GM23248 (cell line): ENCODE results near the gene POPDC3. TPM values are rescaled to one million over a fixed set of nuclear protein-coding genes. Genes with fewer than 3 reads are reported as not detected.

Experiments
- DNase-seq: peaks from one replicate; pipeline ENCODE4 v3.0.0-alpha.2; 2015
- H2AFZ ChIP-seq: fragments of 200-600 bp; sonication (generic); 2 replicates; pipeline ENCODE4 v1.6.1; 2016; ENCODE audit warnings: antibody characterized with exemption
- H3F3A ChIP-seq: fragments of 200-600 bp; sonication (generic); 2 replicates; pipeline ENCODE4 v1.6.1; 2016; ENCODE audit warnings: mild to moderate bottlenecking, antibody characterized with exemption, mixed run types; ENCODE audit not compliant: insufficient read depth
- H3K27ac ChIP-seq: fragments of 200-600 bp; sonication (generic); 2 replicates; pipeline ENCODE4 v1.5.1; 2016; ENCODE audit warnings: mild to moderate bottlenecking
- H3K27me3 ChIP-seq: fragments of 200-600 bp; sonication (generic); replicated peaks from 2 replicates; pipeline ENCODE4 v1.6.1; 2016; ENCODE audit warnings: mild to moderate bottlenecking; ENCODE audit not compliant: insufficient read depth
- H3K36me3 ChIP-seq: fragments of 200-600 bp; sonication (generic); 2 replicates; pipeline ENCODE4 v1.6.1; 2016; ENCODE audit warnings: low read depth, mild to moderate bottlenecking
- H3K4me1 ChIP-seq: fragments of 200-600 bp; sonication (generic); 2 replicates; pipeline ENCODE4 v1.6.1; 2016; ENCODE audit warnings: mild to moderate bottlenecking; ENCODE audit not compliant: insufficient read depth
- H3K4me2 ChIP-seq: fragments of 200-600 bp; sonication (generic); one replicate; pipeline ENCODE4 v1.6.1; 2016; ENCODE audit warnings: mild to moderate bottlenecking; ENCODE audit not compliant: unreplicated experiment
- H3K4me3 ChIP-seq: fragments of 200-600 bp; sonication (generic); 2 replicates; pipeline ENCODE4 v1.5.1; 2016; ENCODE audit warnings: mild to moderate bottlenecking
- H3K79me2 ChIP-seq: fragments of 200-600 bp; sonication (generic); 2 replicates; pipeline ENCODE4 v1.6.1; 2016; ENCODE audit warnings: mild to moderate bottlenecking; ENCODE audit not compliant: insufficient read depth
- H3K9ac ChIP-seq: fragments of 200-600 bp; sonication (generic); 2 replicates; pipeline ENCODE4 v1.6.1; 2016; ENCODE audit warnings: mild to moderate bottlenecking
- H3K9me2 ChIP-seq: fragments of 200-600 bp; sonication (generic); 2 replicates; pipeline ENCODE4 v1.6.1; 2016; ENCODE audit warnings: mixed run types, mild to moderate bottlenecking, moderate library complexity; ENCODE audit not compliant: insufficient read depth
- H3K9me3 ChIP-seq: fragments of 200-600 bp; sonication (generic); one replicate; pipeline ENCODE4 v1.6.1; 2017; ENCODE audit warnings: low read depth
- H4K20me1 ChIP-seq: fragments of 200-600 bp; sonication (generic); 2 replicates; pipeline ENCODE4 v1.6.0; 2016; ENCODE audit not compliant: insufficient read depth
- EZH2 ChIP-seq: fragments of 200-600 bp; sonication (generic); IDR thresholded peaks from 2 replicates; pipeline ENCODE4 v1.6.1; 2018; ENCODE audit warnings: antibody characterized with exemption, mild to moderate bottlenecking; ENCODE audit not compliant: insufficient read depth, poor library complexity, severe bottlenecking
- EZH2phosphoT487 ChIP-seq: fragments of 200-600 bp; sonication (generic); IDR thresholded peaks from 2 replicates; pipeline ENCODE4 v1.6.1; 2018; ENCODE audit warnings: antibody characterized with exemption, moderate library complexity, mild to moderate bottlenecking, low read depth; ENCODE audit not compliant: insufficient read depth
- WGBS, 2 experiments: methylation state at CpG; one replicate each; pipeline ENCODE4 v1.1.6; 2015 to 2017; ENCODE audit warnings: low lambda C conversion rate in 2 of 2, low coverage in 1 of 2; ENCODE audit errors: missing lambda C conversion rate in 2 of 2; 5-methylcytosine and 5-hydroxymethylcytosine counted together
- in situ Hi-C: fragments of 300-500 bp; cut with MboI; formaldehyde crosslinking; loops from 2 replicates; pipeline ENCODE4 v1.15.0; 2020
- polyA plus RNA-seq: library from polyadenylated mRNA; unstranded; fragments of >200 nt; fragmentation: Nextera tagmentation; extraction: Ambion mirVana; gene quantifications from 2 replicates; pipeline ENCODE4 v1.2.1, GENCODE V29; 2016
- total RNA-seq: library from RNA; depleted of rRNA; stranded (reverse); fragments of >200 nt; shearing (Covaris generic); gene quantifications from 2 replicates; pipeline ENCODE4 v1.2.3, GENCODE V29; 2014

POPDC3 gene
- total and polyA plus RNA-seq, 2 experiments from 2014 or later, result 45.1 to 46.1 TPM

DNA sequence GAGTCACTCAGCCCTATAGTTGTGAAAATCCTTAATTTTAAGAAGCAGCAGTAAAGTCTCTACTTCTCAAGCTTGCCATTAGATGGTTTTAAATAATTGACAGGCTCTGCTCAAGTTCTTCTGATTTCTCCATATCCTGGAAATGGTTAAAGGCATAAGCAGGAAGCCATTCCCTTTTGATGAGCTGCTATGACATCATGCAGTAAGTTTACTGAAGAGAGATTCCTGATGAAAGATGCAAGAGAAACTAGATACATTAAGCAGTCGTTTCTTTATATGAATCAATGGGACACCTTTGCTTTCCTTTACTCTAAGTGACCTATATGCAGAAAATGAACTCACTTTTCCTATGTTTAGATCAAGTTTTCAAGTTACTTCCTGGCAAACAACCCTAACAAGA lies 9.8 kb downstream of the POPDC3 start:
- no peak overlapping the region for H3K9ac ChIP-seq
- peak; percentile 64 for DNase-seq
- H3K9me2 ChIP-seq, result no peaks in the 10 kb centered on the region
- no peaks in the 10 kb centered on the region for H3K36me3 ChIP-seq
- TF ChIP-seq EZH2phosphoT487 (no peak), EZH2 (no peak)
- 2 to 5% methylated on average over 1 of the region's 1 CpG for whole genome bisulfite sequencing, 2 experiments
- in situ Hi-C loops, result no loop called here
- H3F3A ChIP-seq, result peaks cover 14% of the 10 kb centered on the region; the same call in 1 of the 2 replicates
- no peaks in the 10 kb centered on the region for H3K27me3 ChIP-seq
- H4K20me1 ChIP-seq, result no peaks in the 10 kb centered on the region
- no peak overlapping the region for H3K27ac ChIP-seq
- H2AFZ ChIP-seq, result 0 out of 2 replicates have a peak overlapping the region, but pooled peaks have one; percentile 24
- no peak overlapping the region for H3K4me3 ChIP-seq
- peaks cover 98% of the 10 kb centered on the region for H3K79me2 ChIP-seq
- H3K9me3 ChIP-seq, result no peaks in the 10 kb centered on the region
- H3K4me1 ChIP-seq, result peaks cover 19% of the 10 kb centered on the region
- peak overlapping the region; percentile 32 for H3K4me2 ChIP-seq

DNA sequence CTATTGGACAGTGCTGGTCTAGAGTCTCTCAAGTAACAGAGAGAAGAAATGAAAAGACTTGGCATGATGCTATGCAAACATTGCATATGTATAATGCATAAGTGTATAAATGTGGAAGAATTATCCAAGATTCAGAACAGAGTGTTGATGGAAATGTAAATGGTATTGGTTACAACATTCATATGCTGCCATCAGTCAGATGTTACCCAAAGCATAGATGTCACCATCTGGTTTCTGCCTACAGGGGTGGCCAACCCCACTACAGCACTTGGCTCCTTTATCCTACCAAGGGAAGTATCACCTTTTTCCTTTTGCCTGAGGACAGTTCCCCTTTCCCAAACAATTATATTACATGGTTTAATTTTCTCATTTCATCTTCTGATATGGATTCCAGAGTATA lies 11.9 kb downstream of the POPDC3 start:
- H3K9me2 ChIP-seq, result no peaks in the 10 kb centered on the region
- H3K9ac ChIP-seq, result no peak overlapping the region
- no peak overlapping the region for H3K27ac ChIP-seq
- peaks cover 92% of the 10 kb centered on the region for H3K79me2 ChIP-seq
- H4K20me1 ChIP-seq, result no peaks in the 10 kb centered on the region
- DNase-seq, result no peak
- no peaks in the 10 kb centered on the region for H3K27me3 ChIP-seq
- no peak overlapping the region for H3K4me3 ChIP-seq
- no peak for TF ChIP-seq EZH2phosphoT487
- TF ChIP-seq EZH2, result no peak
- in situ Hi-C loops, result no loop called here
- no peak overlapping the region for H3K4me2 ChIP-seq
- 0 out of 2 replicates have a peak, but pooled peaks cover 6% of the 10 kb centered on the region for H3F3A ChIP-seq
- no peaks in the 10 kb centered on the region for H3K36me3 ChIP-seq
- no peak overlapping the region for H2AFZ ChIP-seq
- H3K9me3 ChIP-seq, result no peaks in the 10 kb centered on the region
- peaks cover 28% of the 10 kb centered on the region for H3K4me1 ChIP-seq

DNA sequence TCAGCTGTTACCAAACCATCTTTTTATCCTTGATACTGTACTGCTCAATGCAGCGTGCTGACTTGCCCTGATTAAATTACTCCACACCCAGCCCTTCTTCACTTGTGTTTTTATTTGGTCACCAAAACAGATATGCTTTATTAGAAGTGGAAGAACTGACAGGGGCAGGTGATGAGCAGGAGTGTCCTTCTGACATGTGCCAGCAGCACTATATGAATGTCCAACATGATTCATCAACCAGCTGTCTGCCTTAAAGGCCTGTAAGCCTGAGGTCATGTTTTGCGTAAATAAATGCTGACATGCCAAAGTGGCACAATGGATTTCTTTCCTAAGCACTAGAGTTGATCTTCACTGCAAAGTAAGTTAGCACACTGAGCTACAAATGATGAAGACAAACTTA lies 15.4 kb downstream of the POPDC3 start:
- Histone ChIP-seq H3K9me2 (no peaks in the 10 kb centered on the region), H2AFZ (no peak overlapping the region), H3K4me2 (no peak overlapping the region), H3K9ac (no peak overlapping the region), H3K27ac (no peak overlapping the region), H3K79me2 (peaks cover 64% of the 10 kb centered on the region), H3K36me3 (peaks cover 14% of the 10 kb centered on the region; the same call in 1 of the 2 replicates), H3K9me3 (no peaks in the 10 kb centered on the region), H4K20me1 (no peaks in the 10 kb centered on the region), H3F3A (0 out of 2 replicates have a peak, but pooled peaks cover 6% of the 10 kb centered on the region), H3K4me3 (no peak overlapping the region), H3K27me3 (no peaks in the 10 kb centered on the region), H3K4me1 (peaks cover 18% of the 10 kb centered on the region)
- TF ChIP-seq EZH2 (no peak), EZH2phosphoT487 (no peak)
- in situ Hi-C loops, result no loop called here
- 62 to 75% methylated on average over 2 of the region's 2 CpGs for WGBS, 2 experiments
- peak; percentile 68 for DNase-seq

DNA sequence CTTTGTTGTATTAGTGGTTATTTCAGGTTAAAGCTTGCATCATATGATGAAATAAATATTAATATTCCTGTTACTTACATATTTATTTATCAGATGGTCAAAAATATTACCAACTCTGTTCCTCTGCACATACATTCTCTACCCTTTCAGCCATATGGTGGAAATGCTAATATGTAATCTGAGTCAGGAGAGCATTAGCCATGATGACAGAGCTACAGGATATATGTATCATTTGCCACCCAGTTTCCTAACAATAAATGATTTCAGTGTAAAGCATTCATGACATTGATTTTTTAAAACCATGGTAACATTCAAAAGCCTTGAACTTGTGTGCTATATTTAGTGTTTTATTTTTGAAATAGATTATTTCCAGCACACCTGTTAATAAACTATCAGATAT lies 16.6 kb downstream of the POPDC3 start:
- Histone ChIP-seq H3K4me1 (peaks cover 16% of the 10 kb centered on the region), H3K9me3 (no peaks in the 10 kb centered on the region), H3K27me3 (no peaks in the 10 kb centered on the region), H2AFZ (no peak overlapping the region), H3K4me2 (no peak overlapping the region), H3K4me3 (no peak overlapping the region), H4K20me1 (no peaks in the 10 kb centered on the region), H3K27ac (no peak overlapping the region), H3K36me3 (peaks cover 26% of the 10 kb centered on the region; the same call in 1 of the 2 replicates), H3K9me2 (no peaks in the 10 kb centered on the region), H3K9ac (no peak overlapping the region), H3F3A (0 out of 2 replicates have a peak, but pooled peaks cover 6% of the 10 kb centered on the region), H3K79me2 (peaks cover 52% of the 10 kb centered on the region)
- in situ Hi-C loops, result no loop called here
- TF ChIP-seq EZH2phosphoT487, result no peak
- TF ChIP-seq EZH2, result no peak
- DNase-seq, result no peak

DNA sequence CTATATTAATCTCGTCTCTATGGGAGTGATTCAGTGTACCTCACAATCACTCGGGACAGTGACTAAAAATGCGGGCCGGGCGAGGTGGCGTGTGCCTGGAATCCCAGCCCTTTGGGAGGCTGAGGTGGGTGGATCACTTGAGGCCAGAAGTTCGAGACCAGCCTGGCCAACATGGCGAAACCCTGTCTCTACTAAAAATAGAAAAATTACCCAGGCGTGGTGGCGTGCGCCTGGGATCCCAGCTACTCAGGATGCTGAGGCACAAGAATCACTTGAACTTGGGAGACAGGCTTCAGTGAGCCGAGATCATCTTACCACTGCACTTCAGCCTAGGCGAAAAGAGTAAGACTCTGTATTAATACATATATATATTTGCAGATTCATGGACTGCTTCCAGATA lies 17.4 kb downstream of the POPDC3 start:
- H3K9me2 ChIP-seq, result no peaks in the 10 kb centered on the region
- H3F3A ChIP-seq, result 0 out of 2 replicates have a peak, but pooled peaks cover 6% of the 10 kb centered on the region
- H3K4me2 ChIP-seq, result no peak overlapping the region
- WGBS, 2 experiments, result 96 to 97% methylated on average over 13 of the region's 13 CpGs
- H3K36me3 ChIP-seq, result peaks cover 31% of the 10 kb centered on the region; the same call in 1 of the 2 replicates
- H3K4me1 ChIP-seq, result peaks cover 16% of the 10 kb centered on the region
- DNase-seq, result no peak
- TF ChIP-seq EZH2phosphoT487 (no peak), EZH2 (no peak)
- no peaks in the 10 kb centered on the region for H4K20me1 ChIP-seq
- no peak overlapping the region for H3K4me3 ChIP-seq
- in situ Hi-C loops, result no loop called here
- no peak overlapping the region for H2AFZ ChIP-seq
- H3K79me2 ChIP-seq, result peaks cover 44% of the 10 kb centered on the region
- no peak overlapping the region for H3K9ac ChIP-seq
- no peaks in the 10 kb centered on the region for H3K9me3 ChIP-seq
- no peaks in the 10 kb centered on the region for H3K27me3 ChIP-seq
- H3K27ac ChIP-seq, result no peak overlapping the region
